HepG2 (cell line): ENCODE results near the gene LSMEM2. TPM values are rescaled to one million over a fixed set of nuclear protein-coding genes. Genes with fewer than 3 reads are reported as not detected.

Source experiments
- ARID4A ChIP-seq: sonication (generic); formaldehyde crosslinking; IDR thresholded peaks from 2 replicates; pipeline ENCODE4 v1.5.0; 2020; ENCODE audit warnings: mild to moderate bottlenecking, missing genetic modification reagents, borderline replicate concordance
- ATF5 ChIP-seq: sonication (generic); formaldehyde crosslinking; IDR thresholded peaks from 2 replicates; pipeline ENCODE4 v1.4.0; 2020; ENCODE audit warnings: mild to moderate bottlenecking, low read depth, missing genetic modification reagents
- CBX2 ChIP-seq, 2 experiments: fragments of 200-600 bp in 1 of 2; sonication (generic); formaldehyde crosslinking in 1 of 2; IDR thresholded peaks; 2 replicates each; pipeline versions ENCODE4 v1.7.0 to v1.8.1; 2018 to 2022; ENCODE audit warnings: low read depth in 2 of 2, low read length in 1 of 2, mild to moderate bottlenecking in 1 of 2, missing genetic modification reagents in 1 of 2
- CREM ChIP-seq, 2 experiments: sonication (generic) in 1 of 2; formaldehyde crosslinking in 1 of 2; IDR thresholded peaks; 2 replicates each; pipeline versions ENCODE4 v1.4.0 to v1.6.1; 2016 to 2020; ENCODE audit warnings: antibody characterized with exemption in 1 of 2, mild to moderate bottlenecking in 1 of 2, missing genetic modification reagents in 1 of 2
- GPN1 ChIP-seq: sonication (generic); formaldehyde crosslinking; IDR thresholded peaks from 2 replicates; pipeline ENCODE4 v1.5.1; 2020; ENCODE audit warnings: missing genetic modification reagents, borderline replicate concordance
- NFIB ChIP-seq: sonication (generic); formaldehyde crosslinking; IDR thresholded peaks from 2 replicates; pipeline ENCODE4 v1.9.0; 2021; ENCODE audit warnings: missing genetic modification reagents, mild to moderate bottlenecking, borderline replicate concordance
- NFIC ChIP-seq: IDR thresholded peaks from 2 replicates; pipeline ENCODE4 v1.6.1; 2012; ENCODE audit warnings: mild to moderate bottlenecking, low read length, inconsistent platforms
- NR2F1 ChIP-seq, 2 experiments: fragments of 450-650 bp in 1 of 2; formaldehyde crosslinking in 1 of 2; IDR thresholded peaks; 2 replicates each; pipeline versions ENCODE4 v1.5.0 to v1.6.1; 2016 to 2020; ENCODE audit warnings: mild to moderate bottlenecking in 1 of 2, missing compliant biosample characterization in 1 of 2, missing genetic modification reagents in 1 of 2, moderate library complexity in 1 of 2
- PHF20 ChIP-seq: sonication (generic); formaldehyde crosslinking; IDR thresholded peaks from 2 replicates; pipeline ENCODE4 v1.5.0; 2020; ENCODE audit warnings: mild to moderate bottlenecking, missing genetic modification reagents
- PTBP1 ChIP-seq: fragments of 200-400 bp; formaldehyde crosslinking; IDR thresholded peaks from 2 replicates; pipeline ENCODE4 v1.6.1; 2018; ENCODE audit warnings: low read length, low read depth; ENCODE audit not compliant: poor library complexity, severe bottlenecking
- RFX1 ChIP-seq: fragments of 450-650 bp; IDR thresholded peaks from 2 replicates; pipeline ENCODE4 v1.6.1; 2017
- SALL2 ChIP-seq: sonication (generic); formaldehyde crosslinking; IDR thresholded peaks from 2 replicates; pipeline ENCODE4 v1.8.1; 2023; ENCODE audit warnings: mild to moderate bottlenecking, missing genetic modification reagents, inconsistent platforms
- ZMYM2 ChIP-seq: sonication (generic); formaldehyde crosslinking; IDR thresholded peaks from 2 replicates; pipeline ENCODE4 v1.8.0; 2022; ENCODE audit warnings: mild to moderate bottlenecking, missing genetic modification reagents
- ZNF512 ChIP-seq: sonication (generic); formaldehyde crosslinking; IDR thresholded peaks from 2 replicates; pipeline ENCODE4 v1.4.0; 2020; ENCODE audit warnings: mild to moderate bottlenecking, missing genetic modification reagents
- ZNF543 ChIP-seq: sonication (generic); formaldehyde crosslinking; IDR thresholded peaks from 2 replicates; pipeline ENCODE4 v1.4.0; 2020; ENCODE audit warnings: mild to moderate bottlenecking, missing genetic modification reagents
- polyA plus RNA-seq, 8 experiments: library from polyadenylated mRNA; depleted of rRNA in 3 of 8; stranded (reverse) in 7 of 8; unstranded in 1 of 8; fragments of >200 nt; fragmentation: Illumina TruSeq in 4 of 8; extraction: Trizol in 4 of 8; gene quantifications; 2 replicates each; pipeline versions ENCODE4 v1.2.1 to v1.2.3, GENCODE V29; 2011 to 2016; ENCODE audit warnings: low read depth in 4 of 8, missing spikeins in 1 of 8, mixed read lengths in 1 of 8; ENCODE audit not compliant: insufficient read depth in 1 of 8
- total RNA-seq, 5 experiments: library from RNA; depleted of rRNA; stranded (reverse); fragments of >200 nt; fragmentation: Illumina TruSeq; extraction: Trizol; gene quantifications; 2 replicates each; pipeline ENCODE4 v1.2.3, GENCODE V29; 2016; ENCODE audit warnings: low read depth in 1 of 5
- TF ChIP-seq, protein P1 (sequence below): sonication (generic); formaldehyde crosslinking; IDR thresholded peaks from 2 replicates; pipeline ENCODE4 v1.4.0; 2020; ENCODE audit warnings: missing genetic modification reagents, borderline replicate concordance

The LSMEM2 gene
- total and polyA plus RNA-seq, 2 of the 13 experiments (the other 11 are each of a cell fraction or from before 2014, with no cell fraction given): 0.07 to 0.41 TPM

GRCh38 chr3:50321336-50322114 is 42.6 kb downstream of the LSMEM2 start (continued):
- TF ChIP-seq ZMYM2 (CRISPR knock-in tag) (peak; percentile 59; the same call in 1 of the 2 replicates), ATF5 (no peak), SALL2 (peak; percentile 7; the same call in 1 of the 2 replicates), GPN1 (CRISPR knock-in tag) (no peak), NFIB (CRISPR knock-in tag) (no peak), ZNF512 (no peak), ARID4A (peak; percentile 32; the same call in 1 of the 2 replicates), PTBP1 (no peak), PHF20 (CRISPR knock-in tag) (no peak; the same call in 1 of the 2 replicates), NR2F1 (CRISPR knock-in tag; IDR thresholded peaks at IDR 0.05) (peak; percentile 56 to 75; a peak in 3 of 4 replicates), CBX2 (IDR thresholded peaks at IDR 0.05; ENCODE audit: low read depth, low read length) (no peak), CBX2 (CRISPR knock-in tag; IDR thresholded peaks at IDR 0.05; ENCODE audit: low read depth) (no peak), RFX1 (no peak), NFIC (no peak; the same call in 1 of the 2 replicates), ZNF543 (CRISPR knock-in tag) (no peak), CREM (IDR thresholded peaks at IDR 0.05) (peak; percentile 48; the same call in 1 of the 2 replicates), CREM (CRISPR knock-in tag; IDR thresholded peaks at IDR 0.05) (no peak)
- TF ChIP-seq, protein P1, sequence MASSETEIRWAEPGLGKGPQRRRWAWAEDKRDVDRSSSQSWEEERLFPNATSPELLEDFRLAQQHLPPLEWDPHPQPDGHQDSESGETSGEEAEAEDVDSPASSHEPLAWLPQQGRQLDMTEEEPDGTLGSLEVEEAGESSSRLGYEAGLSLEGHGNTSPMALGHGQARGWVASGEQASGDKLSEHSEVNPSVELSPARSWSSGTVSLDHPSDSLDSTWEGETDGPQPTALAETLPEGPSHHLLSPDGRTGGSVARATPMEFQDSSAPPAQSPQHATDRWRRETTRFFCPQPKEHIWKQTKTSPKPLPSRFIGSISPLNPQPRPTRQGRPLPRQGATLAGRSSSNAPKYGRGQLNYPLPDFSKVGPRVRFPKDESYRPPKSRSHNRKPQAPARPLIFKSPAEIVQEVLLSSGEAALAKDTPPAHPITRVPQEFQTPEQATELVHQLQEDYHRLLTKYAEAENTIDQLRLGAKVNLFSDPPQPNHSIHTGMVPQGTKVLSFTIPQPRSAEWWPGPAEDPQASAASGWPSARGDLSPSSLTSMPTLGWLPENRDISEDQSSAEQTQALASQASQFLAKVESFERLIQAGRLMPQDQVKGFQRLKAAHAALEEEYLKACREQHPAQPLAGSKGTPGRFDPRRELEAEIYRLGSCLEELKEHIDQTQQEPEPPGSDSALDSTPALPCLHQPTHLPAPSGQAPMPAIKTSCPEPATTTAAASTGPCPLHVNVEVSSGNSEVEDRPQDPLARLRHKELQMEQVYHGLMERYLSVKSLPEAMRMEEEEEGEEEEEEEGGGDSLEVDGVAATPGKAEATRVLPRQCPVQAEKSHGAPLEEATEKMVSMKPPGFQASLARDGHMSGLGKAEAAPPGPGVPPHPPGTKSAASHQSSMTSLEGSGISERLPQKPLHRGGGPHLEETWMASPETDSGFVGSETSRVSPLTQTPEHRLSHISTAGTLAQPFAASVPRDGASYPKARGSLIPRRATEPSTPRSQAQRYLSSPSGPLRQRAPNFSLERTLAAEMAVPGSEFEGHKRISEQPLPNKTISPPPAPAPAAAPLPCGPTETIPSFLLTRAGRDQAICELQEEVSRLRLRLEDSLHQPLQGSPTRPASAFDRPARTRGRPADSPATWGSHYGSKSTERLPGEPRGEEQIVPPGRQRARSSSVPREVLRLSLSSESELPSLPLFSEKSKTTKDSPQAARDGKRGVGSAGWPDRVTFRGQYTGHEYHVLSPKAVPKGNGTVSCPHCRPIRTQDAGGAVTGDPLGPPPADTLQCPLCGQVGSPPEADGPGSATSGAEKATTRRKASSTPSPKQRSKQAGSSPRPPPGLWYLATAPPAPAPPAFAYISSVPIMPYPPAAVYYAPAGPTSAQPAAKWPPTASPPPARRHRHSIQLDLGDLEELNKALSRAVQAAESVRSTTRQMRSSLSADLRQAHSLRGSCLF (CRISPR knock-in tag): no peak
